Jurkat, Clone E6-1 (cell line): Measurements from ENCODE around the gene MIER2.

ENCODE experiments used
- DNase-seq: peaks from one replicate; pipeline ENCODE4 v3.0.0-alpha.2; 2011; ENCODE audit warnings: low read depth, low spot score
- H3K4me3 ChIP-seq: 2 replicates; pipeline ENCODE4 v1.5.1; 2011; ENCODE audit warnings: mild to moderate bottlenecking, low read length, control low read depth, moderate library complexity

MIER2 gene

GRCh38 chr19:339262-339887, 5.2 kb downstream of the MIER2 start:
- DNase-seq, result no peak
- H3K4me3 ChIP-seq, result no peak overlapping the region

GRCh38 chr19:338421-338820, 6.2 kb downstream of the MIER2 start:
- DNase-seq, result no peak
- no peak overlapping the region for H3K4me3 ChIP-seq

GRCh38 chr19:336067-336614, 8.5 kb downstream of the MIER2 start:
- no peak overlapping the region for H3K4me3 ChIP-seq
- no peak for DNase-seq

- no peak overlapping the region for H3K4me3 ChIP-seq
- DNase-seq, result no peak
Observed at GRCh38 chr19:335486-336066, 9.0 kb downstream of the MIER2 start.

GRCh38 chr19:335072-335471, 9.5 kb downstream of the MIER2 start:
- DNase-seq, result no peak
- no peak overlapping the region for H3K4me3 ChIP-seq

GRCh38 chr19:334296-335071, 10.1 kb downstream of the MIER2 start:
- no peak for DNase-seq
- no peak overlapping the region for H3K4me3 ChIP-seq

- H3K4me3 ChIP-seq, result no peak overlapping the region
- no peak for DNase-seq
Observed at GRCh38 chr19:330503-330902, 14.1 kb downstream of the MIER2 start.

GRCh38 chr19:329876-330275, 14.7 kb downstream of the MIER2 start:
- H3K4me3 ChIP-seq, result no peak overlapping the region
- no peak for DNase-seq

GRCh38 chr19:328025-328505, 16.5 kb downstream of the MIER2 start:
- no peak overlapping the region for H3K4me3 ChIP-seq
- DNase-seq, result no peak

- DNase-seq, result no peak
Observed at GRCh38 chr19:327291-328024, 17.1 kb downstream of the MIER2 start.

GRCh38 chr19:326871-327270, 17.7 kb downstream of the MIER2 start:
- H3K4me3 ChIP-seq, result no peak overlapping the region
- DNase-seq, result no peak

More at GRCh38 chr19:327291-328024, 17.1 kb downstream of the MIER2 start:
- no peak overlapping the region for H3K4me3 ChIP-seq

GRCh38 chr19:325937-326565, 18.5 kb downstream of the MIER2 start:
- H3K4me3 ChIP-seq, result no peak overlapping the region
- no peak for DNase-seq

GRCh38 chr19:325173-325936, 19.2 kb downstream of the MIER2 start:
- no peak for DNase-seq
- H3K4me3 ChIP-seq, result no peak overlapping the region

- DNase-seq, result no peak
- H3K4me3 ChIP-seq, result no peak overlapping the region
Observed at GRCh38 chr19:324716-325115, 19.9 kb downstream of the MIER2 start.

GRCh38 chr19:322616-323015, 22.0 kb downstream of the MIER2 start:
- no peak for DNase-seq
- H3K4me3 ChIP-seq, result no peak overlapping the region

- no peak overlapping the region for H3K4me3 ChIP-seq
- no peak for DNase-seq
Observed at GRCh38 chr19:318509-318774, 26.2 kb downstream of the MIER2 start.

- DNase-seq, result no peak
- no peak overlapping the region for H3K4me3 ChIP-seq
Observed at GRCh38 chr19:317710-318508, 26.7 kb downstream of the MIER2 start.

GRCh38 chr19:315811-316210, 28.8 kb downstream of the MIER2 start:
- H3K4me3 ChIP-seq, result no peak overlapping the region
- DNase-seq, result no peak
